Measurements from ENCODE around the gene NCOA5. TPM values are rescaled to one million over a fixed set of nuclear protein-coding genes. Genes with fewer than 3 reads are reported as not detected.

NCOA5 gene
- total and polyA plus RNA-seq, 4 donors: 3.2 to 10.4 (median 8.7) TPM

GRCh38 chr20:46020555-46020954 lies 69.2 kb downstream of the NCOA5 start:
- Histone ChIP-seq H3K36me3 (ENCODE audit: control insufficient read depth in 4 of 4, insufficient read depth in 3 of 4, low read depth in 1 of 4, low read length in 3 of 4) (no peaks in the 10 kb centered on the region), H3K27me3 (ENCODE audit: control insufficient read depth in 4 of 4, insufficient read depth in 4 of 4, low read length in 3 of 4) (peaks cover 0 to 7% (median 4%) of the 10 kb centered on the region in 4 donors), H3K9me3 (ENCODE audit: control insufficient read depth in 4 of 4, low read length in 3 of 4) (no peaks in the 10 kb centered on the region), H3K27ac (ENCODE audit: low read depth in 1 of 2, low read length in 2 of 2) (no peak overlapping the region), H3K9ac (ENCODE audit: low read depth in 1 of 2, low read length in 2 of 2) (no peak overlapping the region), H3K4me1 (ENCODE audit: control insufficient read depth in 4 of 4, insufficient read depth in 4 of 4, low read length in 3 of 4) (peaks cover 2 to 3% (median 3%) of the 10 kb centered on the region in 4 donors), H3K4me3 (ENCODE audit: low read depth in 1 of 3, low read length in 3 of 3) (no peak overlapping the region)
- 65% methylated on average over 4 of the region's 4 CpGs for WGBS
- TF ChIP-seq FOXA2 (IDR thresholded peaks at IDR 0.05) (no peak), JUND (IDR thresholded peaks at IDR 0.05) (no peak), CTCF (IDR thresholded peaks at IDR 0.05; ENCODE audit: low read depth, low read length, missing input control) (no peak), REST (IDR thresholded peaks at IDR 0.05) (no peak), ZBTB33 (IDR thresholded peaks at IDR 0.05) (no peak), RXRA (IDR thresholded peaks at IDR 0.05) (no peak), SP1 (IDR thresholded peaks at IDR 0.05) (no peak), YY1 (IDR thresholded peaks at IDR 0.05) (no peak), FOXA1 (IDR thresholded peaks at IDR 0.05) (no peak)
- no peak for DNase-seq (ENCODE audit: low spot score)

GRCh38 chr20:46018611-46019010 lies 71.2 kb downstream of the NCOA5 start:
- no peak overlapping the region for H3K9ac ChIP-seq (ENCODE audit: low read depth in 1 of 2, low read length in 2 of 2)
- H3K27me3 ChIP-seq (ENCODE audit: control insufficient read depth in 4 of 4, insufficient read depth in 4 of 4, low read length in 3 of 4): peaks cover 0 to 8% (median 2%) of the 10 kb centered on the region in 4 donors
- no peak overlapping the region for H3K27ac ChIP-seq (ENCODE audit: low read depth in 1 of 2, low read length in 2 of 2)
- DNase-seq (ENCODE audit: low spot score): no peak
- no peak overlapping the region for H3K4me3 ChIP-seq (ENCODE audit: low read depth in 1 of 3, low read length in 3 of 3)
- H3K4me1 ChIP-seq (ENCODE audit: control insufficient read depth in 4 of 4, insufficient read depth in 4 of 4, low read length in 3 of 4): peaks cover 11 to 18% (median 14%) of the 10 kb centered on the region in 4 donors
- H3K9me3 ChIP-seq (ENCODE audit: control insufficient read depth in 4 of 4, low read length in 3 of 4): no peaks in the 10 kb centered on the region
- no peaks in the 10 kb centered on the region for H3K36me3 ChIP-seq (ENCODE audit: control insufficient read depth in 4 of 4, insufficient read depth in 3 of 4, low read depth in 1 of 4, low read length in 3 of 4)
- WGBS: 77% methylated on average over 6 of the region's 6 CpGs
- TF ChIP-seq RXRA (IDR thresholded peaks at IDR 0.05) (no peak), HNF4A (conservative IDR thresholded peaks at IDR 0.05) (no peak), MAX (IDR thresholded peaks at IDR 0.05) (no peak), ATF3 (IDR thresholded peaks at IDR 0.05) (no peak), FOXA2 (IDR thresholded peaks at IDR 0.05) (no peak), FOXA1 (IDR thresholded peaks at IDR 0.05) (no peak), TAF1 (conservative IDR thresholded peaks at IDR 0.05) (no peak), GABPA (IDR thresholded peaks at IDR 0.05 in 1 of 2, conservative IDR thresholded peaks at IDR 0.05 in 1 of 2) (no peak), REST (IDR thresholded peaks at IDR 0.05) (no peak), HNF4G (IDR thresholded peaks at IDR 0.05) (no peak), NR2F2 (IDR thresholded peaks at IDR 0.05) (no peak), YY1 (IDR thresholded peaks at IDR 0.05) (no peak), ZBTB33 (IDR thresholded peaks at IDR 0.05) (no peak), JUND (IDR thresholded peaks at IDR 0.05) (no peak)
